Panc1 (cell line): ENCODE results near the gene TSKU. TPM values are rescaled to one million over a fixed set of nuclear protein-coding genes. Genes with fewer than 3 reads are reported as not detected.

Source experiments
- ATAC-seq: fragments of 200-7000 bp; cut with Tn5 transposase; 2 replicates; pipeline ENCODE4 v1.9.1; 2020; ENCODE audit warnings: mild to moderate bottlenecking, moderate library complexity
- BruUV-seq: library from RNA; stranded (reverse); fragments of 400-500 nt; replicated peaks from 2 replicates; lab custom pipeline; 2021; lab: Mats Ljungman, UMichigan
- CTCF ChIA-PET: fragments of 300-600 bp; sonication (Branson Sonifier 250); formaldehyde crosslinking; loops from one replicate; lab custom pipeline; 2022; ENCODE audit warnings: antibody characterized with exemption; lab: Charles Lee
- POLR2A ChIA-PET: fragments of 300-600 bp; sonication (Branson Sonifier 250); formaldehyde crosslinking; loops from one replicate; lab custom pipeline; 2022; ENCODE audit warnings: antibody characterized with exemption; lab: Charles Lee
- DNase-seq: peaks from one replicate; pipeline ENCODE4 v3.0.0-alpha.2; 2010; ENCODE audit warnings: low read depth, low spot score
- H3K27ac ChIP-seq: 2 replicates; pipeline ENCODE4 v1.5.1; 2011; ENCODE audit warnings: mild to moderate bottlenecking, low read length, inconsistent platforms
- H3K27me3 ChIP-seq: fragments of 200-500 bp; sonication (Bioruptor generic); 2 replicates; pipeline ENCODE4 v1.6.0; 2014; ENCODE audit warnings: low read length, inconsistent platforms; ENCODE audit not compliant: control insufficient read depth, insufficient read depth
- H3K36me3 ChIP-seq: fragments of 200-500 bp; sonication (Bioruptor generic); 2 replicates; pipeline ENCODE4 v1.5.1; 2014; ENCODE audit warnings: inconsistent platforms, mild to moderate bottlenecking, low read length, moderate library complexity; ENCODE audit not compliant: control insufficient read depth, insufficient read depth
- H3K4me1 ChIP-seq: 2 replicates; pipeline ENCODE4 v1.5.1; 2011; ENCODE audit warnings: inconsistent platforms, mild to moderate bottlenecking, low read length, moderate library complexity; ENCODE audit not compliant: control insufficient read depth, insufficient read depth
- H3K4me3 ChIP-seq, 2 experiments: 2 replicates each; pipeline ENCODE4 v1.5.1; 2011 to 2012; ENCODE audit warnings: low read depth in 2 of 2, low read length in 2 of 2, mild to moderate bottlenecking in 2 of 2, inconsistent platforms in 1 of 2, moderate library complexity in 1 of 2
- H3K9me3 ChIP-seq: fragments of 200-500 bp; sonication (Bioruptor generic); 2 replicates; pipeline ENCODE4 v1.5.1; 2014; ENCODE audit warnings: low read depth, mild to moderate bottlenecking, inconsistent platforms, low read length, moderate library complexity; ENCODE audit not compliant: control insufficient read depth, insufficient read depth
- CTCF ChIP-seq: fragments of 450-650 bp; IDR thresholded peaks from 2 replicates; pipeline ENCODE4 v1.5.1; 2017; ENCODE audit warnings: mild to moderate bottlenecking
- POLR2AphosphoS5 ChIP-seq: IDR thresholded peaks from 2 replicates; pipeline ENCODE4 v1.6.1; 2012; ENCODE audit warnings: mild to moderate bottlenecking, low read depth, low read length, moderate library complexity
- REST ChIP-seq, 2 experiments: IDR thresholded peaks; 2 replicates each; pipeline ENCODE4 v1.6.1; 2011 to 2012; ENCODE audit warnings: low read depth in 2 of 2, control low read depth in 1 of 2, low read length in 1 of 2, mild to moderate bottlenecking in 1 of 2, moderate library complexity in 1 of 2; ENCODE audit not compliant: insufficient read depth in 1 of 2
- SIN3A ChIP-seq: IDR thresholded peaks from 2 replicates; pipeline ENCODE4 v1.6.1; 2012; ENCODE audit warnings: low read depth, mild to moderate bottlenecking, low read length, moderate library complexity, borderline replicate concordance; ENCODE audit not compliant: insufficient read depth
- TCF7L2 ChIP-seq: IDR thresholded peaks from 2 replicates; pipeline ENCODE4 v1.6.1; 2011; ENCODE audit warnings: mild to moderate bottlenecking, low read depth, low read length, inconsistent platforms
- in situ Hi-C: cut with HindIII; loops from 2 replicates; pipeline ENCODE4 v1.10.0; 2016; ENCODE audit warnings: low sequenced_read_pairs, low pct_unique_long_range_greater_than_20kb
- intact Hi-C: fragments of 100-400 bp; cut with micrococcal nuclease; formaldehyde crosslinking; loops from one replicate; pipeline ENCODE4 v1.10.0; 2022; ENCODE audit not compliant: unreplicated experiment
- total RNA-seq: library from RNA; stranded (reverse); gene quantifications from one replicate; pipeline ENCODE4 v1.2.1, GENCODE V29; 2021; ENCODE audit not compliant: unreplicated experiment

TSKU gene
- total RNA-seq, 1 experiment from 2014 or later: 31.4 TPM

- BruUV-seq: no TSS peak
- Histone ChIP-seq H3K4me3 (no peak overlapping the region), H3K9me3 (no peaks in the 10 kb centered on the region), H3K27ac (no peak overlapping the region), H3K36me3 (no peaks in the 10 kb centered on the region), H3K4me1 (0 out of 2 replicates have a peak, but pooled peaks cover 4% of the 10 kb centered on the region), H3K27me3 (no peaks in the 10 kb centered on the region)
- in situ Hi-C loops (no loop called here), intact Hi-C loops (loop anchor here (2.0 to 5.0 kb wide), 2 partner anchors 71 to 231 kb away; no protein-coding TSS in a partner anchor)
- DNase-seq: no peak
- ATAC-seq: no peak
- TF ChIP-seq SIN3A: no peak
- no peak for TF ChIP-seq POLR2AphosphoS5
- no peak for TF ChIP-seq TCF7L2
- no peak for TF ChIP-seq CTCF
- no peak for TF ChIP-seq REST (IDR thresholded peaks at IDR 0.05; ENCODE audit: insufficient read depth in 1 of 2, low read depth in 2 of 2, low read length in 1 of 2)
- CTCF ChIA-PET: interaction anchor here (0.6 to 1.7 kb wide), 3 partner anchors 113 to 631 kb away, joined by 3 to 5 read pairs (median 5); no protein-coding TSS in a partner anchor
- POLR2A ChIA-PET: no interaction called here
These were observed 23.0 kb downstream of the TSKU start for GRCh38 chr11:76806131-76806530.

GRCh38 chr11:76806608-76807205 lies 23.6 kb downstream of the TSKU start:
- no peaks in the 10 kb centered on the region for H3K9me3 ChIP-seq
- no peaks in the 10 kb centered on the region for H3K36me3 ChIP-seq
- no peaks in the 10 kb centered on the region for H3K27me3 ChIP-seq
- in situ Hi-C loops (no loop called here), intact Hi-C loops (loop anchor here (1.0 to 5.0 kb wide), 3 partner anchors 72 to 231 kb away; no protein-coding TSS in a partner anchor)
- DNase-seq (no peak), ATAC-seq (peak; percentile 37)
- no peak overlapping the region for H3K27ac ChIP-seq
- TF ChIP-seq TCF7L2 (no peak), CTCF (no peak), SIN3A (no peak), POLR2AphosphoS5 (no peak), REST (IDR thresholded peaks at IDR 0.05; ENCODE audit: insufficient read depth in 1 of 2, low read depth in 2 of 2, low read length in 1 of 2) (no peak)
- no peak overlapping the region for H3K4me3 ChIP-seq
- 0 out of 2 replicates have a peak, but pooled peaks cover 4% of the 10 kb centered on the region for H3K4me1 ChIP-seq
- CTCF ChIA-PET: interaction anchor here (0.6 to 6.9 kb wide), 3 partner anchors 83 to 285 kb away, joined by 3 to 42 read pairs (median 3); no protein-coding TSS in a partner anchor
- no TSS peak for BruUV-seq
- POLR2A ChIA-PET: no interaction called here
